GM18499 (cell line): Measurements from ENCODE around the gene NRF1.
"Not testable (repeated sequence)": the region's sequence is repeated elsewhere in the genome, so short reads cannot be mapped to it uniquely, and the experiment has no call there.

Source experiments
- ATAC-seq: cut with Tn5 transposase; IDR thresholded peaks from one replicate; pipeline ENCODE4 v1.9.1; 2021; ENCODE audit warnings: moderate number of reproducible peaks; ENCODE audit not compliant: insufficient read depth, unreplicated experiment

The NRF1 gene

DNA sequence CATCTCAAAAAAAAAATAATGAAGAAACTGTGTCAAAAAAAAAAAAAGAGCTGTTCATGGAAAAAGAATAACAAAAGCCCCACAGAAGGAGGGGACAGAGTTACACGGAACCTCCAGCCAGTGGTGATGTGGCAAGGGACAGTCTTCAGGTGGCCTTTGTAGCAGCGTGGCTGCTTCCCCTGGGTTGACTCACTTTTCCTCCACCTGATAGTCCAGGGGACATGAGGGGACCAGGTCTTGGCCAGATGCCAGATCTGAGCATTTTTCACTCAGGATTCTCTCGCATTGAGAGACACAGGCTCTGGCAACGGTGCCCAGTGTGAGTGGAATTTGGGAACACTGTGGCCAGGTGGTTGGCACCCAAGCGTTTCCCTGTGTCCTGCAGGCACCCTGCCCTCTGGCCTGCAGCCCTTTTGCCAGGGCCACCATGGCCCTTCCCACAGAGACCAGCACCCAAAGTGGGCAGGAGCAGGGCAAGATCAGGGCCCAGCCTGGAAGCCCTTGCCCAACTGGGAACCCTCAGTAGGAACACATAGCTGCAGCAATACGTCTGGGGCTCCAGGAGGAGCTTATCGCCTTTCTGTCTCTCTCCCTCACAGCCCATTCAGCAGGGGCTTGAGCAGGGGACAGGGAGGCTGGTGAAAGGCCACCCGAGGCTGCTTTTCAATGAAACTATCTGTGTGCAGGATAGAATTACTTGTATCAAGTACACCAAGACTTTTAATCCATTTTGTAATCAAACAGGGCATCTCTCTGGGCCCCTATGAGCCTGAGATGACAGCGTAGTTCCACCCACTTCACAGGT lies 182.2 kb downstream of the NRF1 start:
- no peak for ATAC-seq

GRCh38 chr7:129794461-129794860 lies 182.9 kb downstream of the NRF1 start:
- not testable (repeated sequence) for ATAC-seq

DNA sequence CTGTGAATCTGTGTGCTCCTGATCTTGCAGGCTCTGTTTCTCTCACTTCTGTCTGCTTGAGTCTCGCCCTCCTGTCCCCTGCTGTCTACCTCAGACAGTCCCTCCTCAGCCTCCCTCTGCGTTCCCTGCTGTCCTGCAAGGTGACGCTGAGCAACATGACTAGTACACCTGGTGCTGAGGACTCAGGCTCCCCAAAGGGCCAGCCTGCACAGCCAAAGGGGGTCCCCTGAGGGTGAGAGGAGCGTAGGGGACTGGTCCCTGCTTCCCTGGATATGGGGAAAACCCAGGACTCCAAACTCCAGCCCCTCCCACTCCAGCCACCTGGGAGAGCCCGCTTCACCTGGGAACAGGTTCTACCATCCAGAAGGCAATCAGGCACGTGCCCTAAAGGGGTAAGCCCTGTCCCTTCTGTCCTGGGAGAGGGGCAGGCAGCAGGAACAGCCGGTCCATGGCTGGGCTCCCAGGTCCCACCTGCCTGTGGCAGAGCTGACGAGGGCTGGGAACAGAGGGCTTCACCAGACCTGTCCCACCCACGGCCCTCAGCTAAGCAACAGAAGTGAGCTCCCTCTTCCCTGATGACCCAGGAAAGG lies 184.8 kb downstream of the NRF1 start:
- ATAC-seq, result no peak

GRCh38 chr7:129797214-129797789 lies 185.8 kb downstream of the NRF1 start:
- no peak for ATAC-seq

DNA sequence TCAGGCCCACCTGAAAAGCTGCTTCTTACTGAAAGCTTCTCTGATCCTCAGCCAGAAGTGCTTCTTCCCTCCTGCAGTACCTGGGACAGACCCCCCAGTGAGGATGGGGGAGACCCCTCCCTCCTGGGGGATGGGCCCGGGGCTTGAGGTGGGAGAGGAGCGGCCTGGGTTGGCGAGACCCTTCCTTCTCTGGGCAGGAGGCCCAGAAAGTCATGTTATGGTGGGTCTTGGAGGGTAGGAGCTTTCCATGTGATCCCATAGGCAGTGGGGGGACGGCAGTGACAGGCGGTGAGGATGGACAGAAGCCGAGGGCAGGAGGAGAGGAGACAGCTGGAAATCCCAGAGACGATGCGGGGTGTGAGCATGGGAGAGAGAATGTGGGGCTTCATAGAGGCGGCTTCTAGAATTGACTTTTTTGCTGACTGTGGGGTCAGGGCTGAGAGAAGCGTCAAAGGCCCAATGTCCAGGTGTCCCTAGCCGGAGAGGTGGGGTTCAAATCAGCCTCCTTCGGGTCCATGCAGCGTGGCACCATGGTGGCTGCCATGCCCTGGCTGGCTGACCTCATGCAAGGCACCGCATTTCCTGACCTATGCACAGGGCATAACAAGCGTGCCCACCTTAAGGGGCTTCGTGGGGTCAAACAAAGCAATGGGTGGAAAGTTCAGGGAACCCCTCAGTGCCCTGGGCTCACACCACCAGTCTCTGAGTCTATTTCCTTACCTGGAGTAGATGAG lies 187.3 kb downstream of the NRF1 start:
- ATAC-seq, result no peak

- ATAC-seq, result no peak
These were observed 187.9 kb downstream of the NRF1 start for GRCh38 chr7:129799350-129799955.

DNA sequence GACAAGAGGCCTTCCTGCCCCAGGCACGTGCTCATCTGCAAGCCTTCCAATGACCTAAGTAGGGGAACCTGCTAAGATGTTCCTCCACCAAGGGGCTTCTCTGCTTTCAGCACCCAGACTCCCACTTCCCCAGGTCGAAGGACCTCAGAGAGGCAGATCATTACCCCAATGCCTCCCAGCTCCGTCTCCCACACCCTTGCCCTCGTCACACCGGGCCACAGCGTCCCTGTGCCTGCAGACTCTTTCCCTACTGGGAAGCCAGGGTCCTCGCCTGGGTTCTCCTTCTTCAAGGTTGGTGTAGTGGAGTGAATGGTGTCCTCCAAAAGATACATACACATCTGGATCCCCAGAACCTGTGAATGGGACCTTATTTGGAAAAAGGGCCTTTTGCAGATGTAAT lies 189.4 kb downstream of the NRF1 start:
- ATAC-seq, result no peak

- ATAC-seq, result no peak
These were observed 190.4 kb downstream of the NRF1 start for GRCh38 chr7:129801882-129802281.

DNA sequence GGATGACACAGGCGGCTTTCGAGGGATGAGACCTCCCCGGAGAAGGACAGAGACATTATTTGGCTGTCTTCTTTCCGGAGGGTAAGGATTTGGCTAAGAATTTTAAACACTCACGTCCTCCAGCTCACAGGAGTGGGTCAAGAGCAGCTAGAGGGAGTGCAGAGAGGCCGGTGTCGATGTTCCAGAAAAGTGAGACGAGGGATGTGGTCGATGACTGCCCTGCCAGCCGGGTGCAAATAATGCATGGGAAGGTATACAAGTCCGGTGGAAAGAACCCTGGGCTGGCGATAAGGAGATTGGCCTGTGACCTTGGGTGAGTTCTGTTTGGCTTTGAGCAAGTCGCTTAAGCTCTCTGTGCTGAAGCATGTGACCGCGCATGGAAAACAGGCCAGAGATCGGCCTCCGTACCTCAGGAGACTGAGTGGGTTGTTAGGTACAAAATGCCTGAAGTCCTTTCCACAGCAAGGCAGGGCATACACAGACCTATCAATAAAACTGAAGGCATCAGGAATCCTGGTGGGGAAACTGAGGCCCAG lies 192.1 kb downstream of the NRF1 start:
- no peak for ATAC-seq

DNA sequence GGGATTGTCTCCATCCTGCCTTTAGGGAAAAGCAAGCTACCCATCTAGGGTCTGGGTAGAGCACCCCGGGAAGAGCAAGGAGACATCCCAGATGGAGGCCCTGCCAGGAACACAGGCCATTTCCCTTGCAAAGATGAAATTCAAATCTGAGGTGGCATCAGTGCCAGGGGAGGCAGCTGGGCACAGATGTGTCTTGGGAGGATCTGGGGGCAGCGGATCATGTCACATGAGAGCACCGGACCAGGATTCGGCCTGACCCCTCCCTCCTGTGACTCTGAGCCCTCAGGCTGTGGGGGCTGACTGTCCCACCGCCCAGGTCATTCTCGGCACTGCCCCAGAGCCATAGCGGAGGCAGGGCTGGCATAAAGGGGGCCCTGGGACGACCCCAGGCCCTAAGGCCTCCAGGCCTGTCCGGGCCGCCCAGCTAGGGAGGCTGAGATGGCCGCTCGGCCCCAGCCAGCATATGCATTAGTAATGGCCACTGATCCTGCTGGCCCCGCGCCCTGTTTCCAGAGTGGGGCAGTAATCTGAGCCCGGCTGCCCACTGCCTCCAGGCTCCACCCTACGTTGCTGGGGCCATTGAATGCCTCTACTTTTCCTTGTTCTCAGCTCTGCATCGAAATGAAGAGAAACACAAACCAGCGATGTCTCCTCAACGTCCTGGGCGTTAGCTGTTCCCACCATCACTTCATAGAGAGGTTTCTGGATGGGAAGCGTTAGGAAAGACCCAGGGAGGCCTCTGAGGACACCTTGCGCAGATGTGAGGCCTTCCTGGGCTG lies 192.8 kb downstream of the NRF1 start:
- ATAC-seq, result no peak

GRCh38 chr7:129804890-129805719 lies 193.6 kb downstream of the NRF1 start:
- no peak for ATAC-seq
